Sigmoid colon (tissue), 7 donors: ENCODE results near the gene TRIM8. TPM values are rescaled to one million over a fixed set of nuclear protein-coding genes. Genes with fewer than 3 reads are reported as not detected.

ENCODE experiments used
- DNase-seq: peaks from one replicate; pipeline ENCODE4 v3.0.0-alpha.2; 2019
- H3K27ac ChIP-seq, 4 donors: fragments of 200-600 bp; sonication (generic); one replicate each; pipeline ENCODE4 v1.5.1; 2016 to 2019; ENCODE audit warnings: mild to moderate bottlenecking in 1 of 4
- H3K27me3 ChIP-seq, 3 donors: fragments of 200-600 bp; sonication (generic); one replicate each; pipeline ENCODE4 v1.5.1; 2019; ENCODE audit warnings: mild to moderate bottlenecking in 1 of 3
- H3K36me3 ChIP-seq, 4 donors: fragments of 200-600 bp; sonication (generic); one replicate each; pipeline ENCODE4 v1.5.1; 2016 to 2019
- H3K4me1 ChIP-seq, 4 donors: fragments of 200-600 bp; sonication (generic); one replicate each; pipeline ENCODE4 v1.5.1; 2017 to 2019
- H3K4me3 ChIP-seq, 4 donors: fragments of 200-600 bp; sonication (generic); one replicate each; pipeline ENCODE4 v1.5.1; 2017 to 2019; ENCODE audit warnings: mild to moderate bottlenecking in 2 of 4, moderate library complexity in 1 of 4
- H3K9me3 ChIP-seq, 4 donors: fragments of 200-600 bp in 3 of 4; sonication (generic) in 3 of 4; one replicate each; pipeline versions ENCODE4 v1.5.1 to v1.6.1; 2013 to 2019
- EP300 ChIP-seq, 4 donors: sonication (generic); formaldehyde crosslinking; IDR thresholded peaks; one replicate each; pipeline ENCODE4 v1.6.1; 2017; ENCODE audit warnings: antibody characterized with exemption in 4 of 4
- POLR2A ChIP-seq, 2 donors: fragments of 450-650 bp; IDR thresholded peaks; one replicate each; pipeline ENCODE4 v1.6.1; 2016; ENCODE audit warnings: antibody characterized with exemption in 2 of 2, mild to moderate bottlenecking in 2 of 2, moderate library complexity in 2 of 2
- POLR2AphosphoS5 ChIP-seq, 4 donors: sonication (generic); formaldehyde crosslinking; IDR thresholded peaks; one replicate each; pipeline ENCODE4 v1.6.1; 2017; ENCODE audit warnings: antibody characterized with exemption in 4 of 4
- WGBS, 2 donors: extraction: QIAGEN DNeasy Blood & Tissue Kit; methylation state at CpG; one replicate each; pipeline ENCODE4 v1.1.7; 2013; 5-methylcytosine and 5-hydroxymethylcytosine counted together
- intact Hi-C: fragments of 100-400 bp; cut with DNase I; formaldehyde crosslinking; loops from one replicate; pipeline ENCODE4 v1.15.1; 2023
- polyA plus RNA-seq, 3 donors: library from polyadenylated mRNA; stranded (reverse); fragments of 200-250 nt; gene quantifications; one replicate each; pipeline ENCODE4 v1.2.3, GENCODE V29; 2013
- total RNA-seq, 4 donors: library from RNA; depleted of rRNA; stranded (reverse); fragments of >200 nt; gene quantifications; one replicate each; pipeline ENCODE4 v1.1.0, GENCODE V29; 2016
- TF ChIP-seq, protein P1 (sequence below), 4 experiments: fragments of 450-650 bp in 3 of 4; fragments of 200-600 bp in 1 of 4; IDR thresholded peaks; one replicate each; pipeline ENCODE4 v1.5.1; 2016 to 2019; ENCODE audit warnings: antibody characterized with exemption in 4 of 4, mild to moderate bottlenecking in 3 of 4, moderate library complexity in 2 of 4
- donor health status: healthy with polysubstance abuse.
- donor health status: Bipolar disorder and iron deficiency.
- donor health status: healthy.

TRIM8 gene
- total and polyA plus RNA-seq, 7 donors, result 25.0 to 88.6 (median 58.9) TPM

GRCh38 chr10:102634686-102635085, 9.6 kb upstream of the TRIM8 start:
- Histone ChIP-seq H3K27me3 (no peaks in the 10 kb centered on the region), H3K36me3 (peaks cover 0 to 7% (median 0%) of the 10 kb centered on the region in 4 donors), H3K4me1 (peaks cover 0 to 64% (median 60%) of the 10 kb centered on the region in 4 donors), H3K4me3 (no peak overlapping the region), H3K27ac (peak overlapping the region in 3 of 4 donors; percentile 4 to 94 (median 91)), H3K9me3 (no peaks in the 10 kb centered on the region)
- intact Hi-C loops, result no loop called here
- DNase-seq, result no peak
- no peak for TF ChIP-seq EP300 (IDR thresholded peaks at IDR 0.05)
- no peak for TF ChIP-seq POLR2A (IDR thresholded peaks at IDR 0.05)
- TF ChIP-seq POLR2AphosphoS5 (IDR thresholded peaks at IDR 0.05), result no peak
- TF ChIP-seq, protein P1, sequence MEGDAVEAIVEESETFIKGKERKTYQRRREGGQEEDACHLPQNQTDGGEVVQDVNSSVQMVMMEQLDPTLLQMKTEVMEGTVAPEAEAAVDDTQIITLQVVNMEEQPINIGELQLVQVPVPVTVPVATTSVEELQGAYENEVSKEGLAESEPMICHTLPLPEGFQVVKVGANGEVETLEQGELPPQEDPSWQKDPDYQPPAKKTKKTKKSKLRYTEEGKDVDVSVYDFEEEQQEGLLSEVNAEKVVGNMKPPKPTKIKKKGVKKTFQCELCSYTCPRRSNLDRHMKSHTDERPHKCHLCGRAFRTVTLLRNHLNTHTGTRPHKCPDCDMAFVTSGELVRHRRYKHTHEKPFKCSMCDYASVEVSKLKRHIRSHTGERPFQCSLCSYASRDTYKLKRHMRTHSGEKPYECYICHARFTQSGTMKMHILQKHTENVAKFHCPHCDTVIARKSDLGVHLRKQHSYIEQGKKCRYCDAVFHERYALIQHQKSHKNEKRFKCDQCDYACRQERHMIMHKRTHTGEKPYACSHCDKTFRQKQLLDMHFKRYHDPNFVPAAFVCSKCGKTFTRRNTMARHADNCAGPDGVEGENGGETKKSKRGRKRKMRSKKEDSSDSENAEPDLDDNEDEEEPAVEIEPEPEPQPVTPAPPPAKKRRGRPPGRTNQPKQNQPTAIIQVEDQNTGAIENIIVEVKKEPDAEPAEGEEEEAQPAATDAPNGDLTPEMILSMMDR (IDR thresholded peaks at IDR 0.05), result no peak
- 66 to 69% methylated on average over 4 of the region's 4 CpGs for WGBS, 2 donors

DNA sequence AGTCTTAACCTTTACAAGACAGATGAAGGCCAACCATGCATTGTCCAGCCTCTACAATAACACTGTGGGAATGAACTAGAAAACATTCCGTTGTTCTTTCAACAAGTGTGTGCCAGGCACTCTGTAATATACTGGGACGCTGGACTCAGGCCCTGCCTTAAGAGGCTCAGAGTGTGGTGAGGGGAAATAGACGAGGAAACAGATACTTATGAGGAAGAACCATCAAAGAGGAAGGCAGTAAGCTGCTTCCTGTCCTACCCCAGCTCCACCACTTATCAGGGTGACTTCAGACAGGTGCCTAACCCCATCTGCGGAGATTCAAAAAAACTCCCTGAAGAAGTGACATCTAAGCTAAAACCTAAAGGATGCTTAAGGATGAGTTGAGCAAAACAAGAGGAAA, 8.9 kb upstream of the TRIM8 start:
- no peaks in the 10 kb centered on the region for H3K36me3 ChIP-seq
- H3K4me3 ChIP-seq, result no peak overlapping the region
- peaks cover 0 to 57% (median 53%) of the 10 kb centered on the region in 4 donors for H3K4me1 ChIP-seq
- DNase-seq, result no peak
- peak overlapping the region in 3 of 4 donors; percentile 4 to 94 (median 91) for H3K27ac ChIP-seq
- intact Hi-C loops, result no loop called here
- H3K9me3 ChIP-seq, result no peaks in the 10 kb centered on the region
- 37 to 63% methylated on average over 4 of the region's 4 CpGs for WGBS, 2 donors
- TF ChIP-seq EP300 (IDR thresholded peaks at IDR 0.05) (no peak), POLR2A (IDR thresholded peaks at IDR 0.05) (no peak), POLR2AphosphoS5 (IDR thresholded peaks at IDR 0.05) (no peak)
- TF ChIP-seq, protein P1 (IDR thresholded peaks at IDR 0.05), result no peak
- no peaks in the 10 kb centered on the region for H3K27me3 ChIP-seq

DNA sequence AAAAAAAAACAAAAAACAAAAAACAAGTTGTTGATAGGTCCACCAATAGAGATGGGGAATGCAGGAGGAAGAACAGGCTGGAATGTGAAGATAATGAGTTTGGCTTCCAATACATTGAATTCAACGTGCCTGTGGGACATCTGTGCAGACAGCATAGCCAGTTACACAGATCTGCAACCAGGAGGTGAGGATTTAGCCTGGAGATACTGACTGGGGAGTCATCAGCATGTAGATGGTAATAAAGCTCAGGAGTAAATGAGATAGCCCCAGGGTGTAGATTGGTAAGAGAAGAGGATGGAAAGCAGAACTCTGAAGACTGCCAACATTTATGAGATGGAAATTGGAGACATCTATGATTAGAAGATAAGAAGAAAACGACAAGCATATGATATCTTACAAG, 4.7 kb upstream of the TRIM8 start:
- intact Hi-C loops, result no loop called here
- 27 to 58% methylated on average over 2 of the region's 2 CpGs for WGBS, 2 donors
- no peaks in the 10 kb centered on the region for H3K9me3 ChIP-seq

GRCh38 chr10:102641402-102641801, 2.9 kb upstream of the TRIM8 start:
- TF ChIP-seq POLR2AphosphoS5 (IDR thresholded peaks at IDR 0.05), result no peak
- TF ChIP-seq POLR2A (IDR thresholded peaks at IDR 0.05), result no peak
- H3K4me3 ChIP-seq, result peak overlapping the region; percentile 57 to 97 (median 88)
- H3K4me1 ChIP-seq, result peaks cover 0 to 17% (median 10%) of the 10 kb centered on the region in 4 donors
- H3K27me3 ChIP-seq, result no peaks in the 10 kb centered on the region
- H3K9me3 ChIP-seq, result no peaks in the 10 kb centered on the region
- H3K36me3 ChIP-seq, result no peaks in the 10 kb centered on the region
- no peak for DNase-seq
- H3K27ac ChIP-seq, result peak overlapping the region; percentile 92 to 100 (median 99)
- intact Hi-C loops, result loop anchor here (10.0 kb wide), 1 partner anchor 247 kb away; the partner anchor contains the start of gene NFKB2
- WGBS, 2 donors, result 10 to 44% methylated on average over 7 of the region's 7 CpGs

More for the DNA sequence above, 4.7 kb upstream of the TRIM8 start:
- H3K4me3 ChIP-seq, result no peak overlapping the region
- no peak overlapping the region for H3K27ac ChIP-seq
- TF ChIP-seq EP300 (IDR thresholded peaks at IDR 0.05), result no peak
- TF ChIP-seq, protein P1 (IDR thresholded peaks at IDR 0.05), result no peak
- TF ChIP-seq POLR2AphosphoS5 (IDR thresholded peaks at IDR 0.05), result no peak
- no peak for TF ChIP-seq POLR2A (IDR thresholded peaks at IDR 0.05)
- H3K36me3 ChIP-seq, result no peaks in the 10 kb centered on the region
- peaks cover 0 to 25% (median 17%) of the 10 kb centered on the region in 4 donors for H3K4me1 ChIP-seq
- no peaks in the 10 kb centered on the region for H3K27me3 ChIP-seq
- no peak for DNase-seq

DNA sequence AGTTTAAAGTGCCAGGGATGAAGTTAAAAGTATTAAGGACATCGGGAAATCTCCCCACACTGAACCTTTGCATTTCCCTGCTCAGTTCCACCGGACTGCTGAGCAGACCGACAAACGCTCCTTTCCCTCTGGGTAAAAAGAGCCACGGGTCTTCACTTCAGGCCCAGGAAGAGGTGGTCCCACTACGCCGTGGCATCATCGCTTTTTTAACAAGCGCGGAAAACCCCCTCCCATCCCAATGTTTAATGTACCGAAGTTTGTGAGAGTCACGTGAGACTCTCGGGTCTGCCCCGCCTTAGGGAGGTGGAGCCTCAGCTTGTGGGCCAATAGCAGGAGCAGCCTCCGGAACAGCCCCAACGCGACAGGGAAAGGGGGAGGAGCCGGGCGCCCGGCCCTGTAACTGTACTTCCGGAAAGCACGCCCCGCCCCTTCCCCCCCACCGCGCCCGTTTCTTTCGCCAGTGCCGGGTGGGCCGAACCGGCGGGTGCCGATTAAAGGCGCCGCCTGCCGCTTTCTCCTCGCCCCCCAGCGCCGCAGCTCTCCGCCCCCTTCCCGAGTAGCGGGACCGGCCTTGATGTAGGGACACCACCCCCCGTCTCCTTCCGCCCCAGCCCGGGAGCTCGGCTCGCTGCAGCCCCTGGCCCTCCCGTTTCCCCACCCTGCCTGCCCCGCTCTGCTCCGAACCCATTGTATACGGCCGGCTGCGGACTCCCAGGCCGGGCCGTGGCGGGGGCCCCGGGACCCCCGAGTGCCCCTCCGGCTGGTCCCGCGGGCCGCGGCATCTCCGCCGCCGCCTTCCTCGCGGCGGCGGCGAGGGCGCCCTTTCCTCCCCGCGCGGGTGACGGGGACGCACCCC, 2.2 kb upstream of the TRIM8 start:
- Histone ChIP-seq H3K4me1 (peaks cover 0 to 24% (median 17%) of the 10 kb centered on the region in 4 donors), H3K4me3 (peak overlapping the region; percentile 57 to 97 (median 88)), H3K36me3 (no peaks in the 10 kb centered on the region), H3K27me3 (no peaks in the 10 kb centered on the region), H3K9me3 (no peaks in the 10 kb centered on the region), H3K27ac (peak overlapping the region; percentile 92 to 100 (median 99))
- DNase-seq, result peak; percentile 100
- WGBS, 2 donors, result 1% methylated on average over 77 of the region's 77 CpGs
- peak in 2 of 4 donors; percentile 16 for TF ChIP-seq EP300 (IDR thresholded peaks at IDR 0.05)
- TF ChIP-seq POLR2AphosphoS5 (IDR thresholded peaks at IDR 0.05), result peak; percentile 92 to 98 (median 96)
- peak; percentile 92 to 93 for TF ChIP-seq POLR2A (IDR thresholded peaks at IDR 0.05)
- TF ChIP-seq, protein P1 (IDR thresholded peaks at IDR 0.05), result no peak
- intact Hi-C loops, result loop anchor here (10.0 kb wide), 1 partner anchor 247 kb away; the partner anchor contains the start of gene NFKB2
